Panc1 (cell line): Measurements from ENCODE around the gene FBLN1.

Experiments used
- SIN3A ChIP-seq: IDR thresholded peaks from 2 replicates; pipeline ENCODE4 v1.6.1; 2012; ENCODE audit warnings: low read depth, mild to moderate bottlenecking, low read length, moderate library complexity, borderline replicate concordance; ENCODE audit not compliant: insufficient read depth
- TF ChIP-seq, protein P1 (sequence below): fragments of 450-650 bp; IDR thresholded peaks from 2 replicates; pipeline ENCODE4 v1.5.1; 2017; ENCODE audit warnings: mild to moderate bottlenecking

DNA sequence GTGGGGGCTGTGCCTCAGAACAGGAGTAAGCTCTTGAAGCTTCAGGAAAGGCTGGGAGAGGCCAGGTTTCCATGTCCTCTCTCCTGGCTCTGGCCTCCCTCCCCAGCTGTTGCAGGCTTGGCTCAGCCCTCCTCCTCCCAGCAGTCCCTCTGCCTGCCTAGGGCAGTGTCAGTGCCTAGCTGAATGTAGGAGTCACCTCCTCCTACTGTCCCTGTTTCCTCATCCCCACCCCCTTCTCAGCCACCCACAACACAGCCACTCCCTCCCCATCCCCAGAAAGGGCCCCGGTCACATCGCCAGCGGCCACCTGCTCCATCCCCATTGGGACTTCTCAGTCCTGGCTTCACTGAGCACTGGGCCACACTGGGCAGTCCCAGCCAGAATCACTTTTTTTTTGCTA, 2.9 kb upstream of the FBLN1 start:
- no peak for TF ChIP-seq SIN3A
- TF ChIP-seq, protein P1, sequence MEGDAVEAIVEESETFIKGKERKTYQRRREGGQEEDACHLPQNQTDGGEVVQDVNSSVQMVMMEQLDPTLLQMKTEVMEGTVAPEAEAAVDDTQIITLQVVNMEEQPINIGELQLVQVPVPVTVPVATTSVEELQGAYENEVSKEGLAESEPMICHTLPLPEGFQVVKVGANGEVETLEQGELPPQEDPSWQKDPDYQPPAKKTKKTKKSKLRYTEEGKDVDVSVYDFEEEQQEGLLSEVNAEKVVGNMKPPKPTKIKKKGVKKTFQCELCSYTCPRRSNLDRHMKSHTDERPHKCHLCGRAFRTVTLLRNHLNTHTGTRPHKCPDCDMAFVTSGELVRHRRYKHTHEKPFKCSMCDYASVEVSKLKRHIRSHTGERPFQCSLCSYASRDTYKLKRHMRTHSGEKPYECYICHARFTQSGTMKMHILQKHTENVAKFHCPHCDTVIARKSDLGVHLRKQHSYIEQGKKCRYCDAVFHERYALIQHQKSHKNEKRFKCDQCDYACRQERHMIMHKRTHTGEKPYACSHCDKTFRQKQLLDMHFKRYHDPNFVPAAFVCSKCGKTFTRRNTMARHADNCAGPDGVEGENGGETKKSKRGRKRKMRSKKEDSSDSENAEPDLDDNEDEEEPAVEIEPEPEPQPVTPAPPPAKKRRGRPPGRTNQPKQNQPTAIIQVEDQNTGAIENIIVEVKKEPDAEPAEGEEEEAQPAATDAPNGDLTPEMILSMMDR, result no peak
